ENCODE data around the gene PLEKHG7.

- TF ChIP-seq CREB5 (CRISPR knock-in tag; IDR thresholded peaks at IDR 0.05; ENCODE audit: low read depth) = no peak
- TF ChIP-seq ZFP30 (CRISPR knock-in tag; IDR thresholded peaks at IDR 0.05) = no peak
- TF ChIP-seq ARNTL (CRISPR knock-in tag; IDR thresholded peaks at IDR 0.05; ENCODE audit: borderline replicate concordance, low read depth) = no peak
- TF ChIP-seq RARB (CRISPR knock-in tag; IDR thresholded peaks at IDR 0.05) = no peak
- no peak for TF ChIP-seq PATZ1 (CRISPR knock-in tag; IDR thresholded peaks at IDR 0.05; ENCODE audit: borderline replicate concordance)
- no peak for TF ChIP-seq ZNF8 (CRISPR knock-in tag; IDR thresholded peaks at IDR 0.05)
- TF ChIP-seq BACH2 (CRISPR knock-in tag; IDR thresholded peaks at IDR 0.05; ENCODE audit: borderline replicate concordance) = no peak
- no peak for TF ChIP-seq TSHZ2 (CRISPR knock-in tag; IDR thresholded peaks at IDR 0.05)
- TF ChIP-seq GLIS3 (CRISPR knock-in tag; IDR thresholded peaks at IDR 0.05) = no peak
- TF ChIP-seq ESRRG (CRISPR knock-in tag; IDR thresholded peaks at IDR 0.05) = no peak
- no peak for TF ChIP-seq PPARA (CRISPR knock-in tag; IDR thresholded peaks at IDR 0.05; ENCODE audit: borderline replicate concordance)
- TF ChIP-seq CSDC2 (CRISPR knock-in tag; IDR thresholded peaks at IDR 0.05) = no peak
Observed at GRCh38 chr12:92701441-92701840, 1.3 kb upstream of the PLEKHG7 start.
